NOMO-1 (cell line): ENCODE results near the gene R3HDM2.

Experiments
- DNase-seq, 2 experiments: peaks; one replicate each; lab custom pipeline; 2025; ENCODE audit not compliant: unreplicated experiment in 2 of 2; lab: John Stamatoyannopoulos, UW

Gene R3HDM2

DNA sequence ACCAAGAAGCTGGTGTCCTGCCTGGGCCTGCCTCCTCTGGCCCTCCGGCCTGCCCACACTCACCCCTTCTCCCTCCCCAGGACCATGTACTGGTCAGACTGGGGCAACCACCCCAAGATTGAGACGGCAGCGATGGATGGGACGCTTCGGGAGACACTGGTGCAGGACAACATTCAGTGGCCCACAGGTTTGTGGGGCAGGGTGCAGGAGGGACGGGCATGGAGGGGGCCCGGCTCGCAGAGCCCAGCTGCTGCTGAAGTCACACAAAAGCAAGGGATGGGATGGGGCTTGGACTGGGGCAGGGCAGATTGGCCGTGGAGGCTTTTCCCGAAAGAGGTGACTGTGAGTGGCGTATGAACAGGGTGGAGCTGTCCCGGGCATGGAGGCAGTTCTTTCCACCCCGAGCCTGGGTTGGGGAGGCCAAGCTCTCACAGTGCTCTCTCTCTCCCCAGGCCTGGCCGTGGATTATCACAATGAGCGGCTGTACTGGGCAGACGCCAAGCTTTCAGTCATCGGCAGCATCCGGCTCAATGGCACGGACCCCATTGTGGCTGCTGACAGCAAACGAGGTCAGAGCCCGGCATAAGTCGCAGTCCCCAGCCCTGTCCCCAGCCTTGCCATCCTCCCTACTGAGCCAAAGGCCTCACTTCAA, 222.1 kb downstream of the R3HDM2 start:
- DNase-seq = no peak

GRCh38 chr12:57207731-57208630, 222.9 kb downstream of the R3HDM2 start:
- DNase-seq = no peak

- DNase-seq = no peak
These were observed 224.9 kb downstream of the R3HDM2 start for GRCh38 chr12:57205931-57206330.

GRCh38 chr12:57205186-57205585, 225.7 kb downstream of the R3HDM2 start:
- no peak for DNase-seq

DNA sequence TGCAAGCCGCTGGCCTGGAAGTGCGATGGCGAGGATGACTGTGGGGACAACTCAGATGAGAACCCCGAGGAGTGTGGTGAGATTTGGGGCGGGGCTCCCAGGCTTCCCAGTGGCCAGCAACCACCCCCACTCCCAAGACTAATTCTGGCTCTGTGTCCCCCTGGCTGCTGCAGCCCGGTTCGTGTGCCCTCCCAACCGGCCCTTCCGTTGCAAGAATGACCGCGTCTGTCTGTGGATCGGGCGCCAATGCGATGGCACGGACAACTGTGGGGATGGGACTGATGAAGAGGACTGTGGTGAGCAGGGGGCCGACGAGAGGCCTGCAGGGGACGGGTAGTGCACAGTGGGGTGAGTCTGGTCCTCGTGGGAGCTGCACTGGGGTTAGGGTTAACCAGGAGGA, 226.4 kb downstream of the R3HDM2 start:
- DNase-seq = no peak

DNA sequence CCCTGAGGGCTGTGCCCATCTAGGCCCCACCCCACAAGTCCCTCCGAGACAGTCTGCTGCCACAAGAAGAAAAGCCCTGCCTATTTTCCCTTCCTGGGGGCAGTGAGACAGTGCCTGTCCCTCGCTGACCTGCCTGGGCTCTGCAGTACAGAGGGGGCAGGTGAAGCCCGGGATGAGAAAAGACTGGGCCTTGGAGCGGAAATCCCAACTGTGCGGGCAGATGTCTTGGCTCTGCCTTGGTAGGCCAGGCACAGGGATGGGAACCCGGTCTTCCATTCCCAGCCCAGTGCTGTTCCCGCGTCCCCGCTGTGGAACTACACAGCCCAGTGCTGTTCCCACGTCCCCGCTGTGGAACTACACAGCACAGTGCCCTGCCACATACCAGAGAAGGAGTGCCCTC, 227.1 kb downstream of the R3HDM2 start:
- DNase-seq = no peak
